ENCODE measurements around the gene BLOC1S6. TPM values are rescaled to one million over a fixed set of nuclear protein-coding genes. Genes with fewer than 3 reads are reported as not detected.

The BLOC1S6 gene
- total RNA-seq, 3 donors from 2014 or later = 21.3 to 39.6 (median 30.0) TPM

GRCh38 chr15:45546789-45547188 is 40.4 kb upstream of the BLOC1S6 start:
- ATAC-seq (no peak), DNase-seq (no peak)
- intact Hi-C loops (cut with DNase I, micrococcal nuclease) = no loop called here
- no peak for TF ChIP-seq CTCF (IDR thresholded peaks at IDR 0.05)
- Histone ChIP-seq H3K4me1 (ENCODE audit: low read depth) (no peaks in the 10 kb centered on the region), H3K4me3 (no peak overlapping the region), H3K9me3 (no peaks in the 10 kb centered on the region), H3K36me3 (ENCODE audit: low read depth) (no peaks in the 10 kb centered on the region)

- intact Hi-C loops (cut with DNase I, micrococcal nuclease) = no loop called here
- ATAC-seq = no peak
- no peaks in the 10 kb centered on the region for H3K9me3 ChIP-seq
- no peak overlapping the region for H3K4me3 ChIP-seq
- H3K4me1 ChIP-seq (ENCODE audit: low read depth) = no peaks in the 10 kb centered on the region
- no peaks in the 10 kb centered on the region for H3K36me3 ChIP-seq (ENCODE audit: low read depth)
- no peak for DNase-seq
- no peak for TF ChIP-seq CTCF (IDR thresholded peaks at IDR 0.05)
These were observed 38.2 kb upstream of the BLOC1S6 start for GRCh38 chr15:45548753-45549520.

- H3K9me3 ChIP-seq = no peaks in the 10 kb centered on the region
- intact Hi-C loops (cut with DNase I, micrococcal nuclease) = no loop called here
- H3K4me1 ChIP-seq (ENCODE audit: low read depth) = no peaks in the 10 kb centered on the region
- no peak for TF ChIP-seq CTCF (IDR thresholded peaks at IDR 0.05)
- no peak for DNase-seq
- no peak overlapping the region for H3K4me3 ChIP-seq
- no peak for ATAC-seq
- no peaks in the 10 kb centered on the region for H3K36me3 ChIP-seq (ENCODE audit: low read depth)
These were observed 37.5 kb upstream of the BLOC1S6 start for GRCh38 chr15:45549541-45550220.

- Histone ChIP-seq H3K4me1 (ENCODE audit: low read depth) (no peaks in the 10 kb centered on the region), H3K4me3 (no peak overlapping the region), H3K9me3 (no peaks in the 10 kb centered on the region), H3K36me3 (ENCODE audit: low read depth) (no peaks in the 10 kb centered on the region)
- no peak for ATAC-seq
- no peak for TF ChIP-seq CTCF (IDR thresholded peaks at IDR 0.05)
- intact Hi-C loops (cut with DNase I, micrococcal nuclease) = no loop called here
- DNase-seq = no peak
These were observed 36.7 kb upstream of the BLOC1S6 start for GRCh38 chr15:45550436-45550835.

- no peak for ATAC-seq
- Histone ChIP-seq H3K36me3 (ENCODE audit: low read depth) (no peaks in the 10 kb centered on the region), H3K4me1 (ENCODE audit: low read depth) (no peaks in the 10 kb centered on the region), H3K9me3 (no peaks in the 10 kb centered on the region), H3K4me3 (no peak overlapping the region)
- no peak for DNase-seq
- no peak for TF ChIP-seq CTCF (IDR thresholded peaks at IDR 0.05)
- intact Hi-C loops (cut with DNase I, micrococcal nuclease) = no loop called here
These were observed 35.5 kb upstream of the BLOC1S6 start for GRCh38 chr15:45551676-45552075.
